ENCODE measurements around the gene FHOD3.

FHOD3 gene

GRCh38 chr18:36323421-36323820, 25.9 kb downstream of the FHOD3 start:
- DNase-seq, result no peak

- no peak for DNase-seq
These were observed 28.3 kb downstream of the FHOD3 start for GRCh38 chr18:36325846-36326245.

- no peak for DNase-seq
These were observed 29.3 kb downstream of the FHOD3 start for GRCh38 chr18:36326771-36327170.

- no peak for DNase-seq
These were observed 30.1 kb downstream of the FHOD3 start for GRCh38 chr18:36327352-36328316.

GRCh38 chr18:36328385-36328858, 30.9 kb downstream of the FHOD3 start:
- DNase-seq, result no peak

GRCh38 chr18:36328916-36329315, 31.4 kb downstream of the FHOD3 start:
- DNase-seq, result no peak

- no peak for DNase-seq
These were observed 32.3 kb downstream of the FHOD3 start for GRCh38 chr18:36329684-36330434.

- no peak for DNase-seq
These were observed 33.0 kb downstream of the FHOD3 start for GRCh38 chr18:36330435-36331052.

GRCh38 chr18:36331521-36331971, 34.0 kb downstream of the FHOD3 start:
- no peak for DNase-seq

- DNase-seq, result no peak
These were observed 35.9 kb downstream of the FHOD3 start for GRCh38 chr18:36333414-36333813.

- no peak for DNase-seq
These were observed 37.3 kb downstream of the FHOD3 start for GRCh38 chr18:36334798-36335197.

- DNase-seq, result no peak
These were observed 38.2 kb downstream of the FHOD3 start for GRCh38 chr18:36335476-36336279.

- no peak for DNase-seq
These were observed 40.3 kb downstream of the FHOD3 start for GRCh38 chr18:36337679-36338402.

- no peak for DNase-seq
These were observed 41.0 kb downstream of the FHOD3 start for GRCh38 chr18:36338403-36338933.

GRCh38 chr18:36340246-36340645, 42.7 kb downstream of the FHOD3 start:
- DNase-seq, result no peak

GRCh38 chr18:36341944-36342343, 44.4 kb downstream of the FHOD3 start:
- DNase-seq, result no peak

GRCh38 chr18:36348331-36348730, 50.8 kb downstream of the FHOD3 start:
- DNase-seq, result no peak

- no peak for DNase-seq
These were observed 51.5 kb downstream of the FHOD3 start for GRCh38 chr18:36348971-36349417.

GRCh38 chr18:36349552-36349951, 52.0 kb downstream of the FHOD3 start:
- DNase-seq, result no peak

- no peak for DNase-seq
These were observed 52.7 kb downstream of the FHOD3 start for GRCh38 chr18:36350251-36350651.

GRCh38 chr18:36350839-36351469, 53.4 kb downstream of the FHOD3 start:
- no peak for DNase-seq

All from CD4-positive, alpha-beta T cell treated with Interferon alpha-2 for 1 hour (primary cell).